Sigmoid colon (tissue), 4 donors: ENCODE measurements around the gene PSPH.
A peak's percentile ranks its signal among the peaks of the same experiment; 100 is the strongest.

Source experiments
- POLR2A ChIP-seq, 2 donors: fragments of 450-650 bp; IDR thresholded peaks; one replicate each; pipeline ENCODE4 v1.6.1; 2016; ENCODE audit warnings: antibody characterized with exemption in 2 of 2, mild to moderate bottlenecking in 2 of 2, moderate library complexity in 2 of 2
- POLR2AphosphoS5 ChIP-seq, 4 donors: sonication (generic); formaldehyde crosslinking; IDR thresholded peaks; one replicate each; pipeline ENCODE4 v1.6.1; 2017; ENCODE audit warnings: antibody characterized with exemption in 4 of 4
- TF ChIP-seq, protein P1 (sequence below), 4 experiments: fragments of 450-650 bp in 3 of 4; fragments of 200-600 bp in 1 of 4; IDR thresholded peaks; one replicate each; pipeline ENCODE4 v1.5.1; 2016 to 2019; ENCODE audit warnings: antibody characterized with exemption in 4 of 4, mild to moderate bottlenecking in 3 of 4, moderate library complexity in 2 of 4

DNA sequence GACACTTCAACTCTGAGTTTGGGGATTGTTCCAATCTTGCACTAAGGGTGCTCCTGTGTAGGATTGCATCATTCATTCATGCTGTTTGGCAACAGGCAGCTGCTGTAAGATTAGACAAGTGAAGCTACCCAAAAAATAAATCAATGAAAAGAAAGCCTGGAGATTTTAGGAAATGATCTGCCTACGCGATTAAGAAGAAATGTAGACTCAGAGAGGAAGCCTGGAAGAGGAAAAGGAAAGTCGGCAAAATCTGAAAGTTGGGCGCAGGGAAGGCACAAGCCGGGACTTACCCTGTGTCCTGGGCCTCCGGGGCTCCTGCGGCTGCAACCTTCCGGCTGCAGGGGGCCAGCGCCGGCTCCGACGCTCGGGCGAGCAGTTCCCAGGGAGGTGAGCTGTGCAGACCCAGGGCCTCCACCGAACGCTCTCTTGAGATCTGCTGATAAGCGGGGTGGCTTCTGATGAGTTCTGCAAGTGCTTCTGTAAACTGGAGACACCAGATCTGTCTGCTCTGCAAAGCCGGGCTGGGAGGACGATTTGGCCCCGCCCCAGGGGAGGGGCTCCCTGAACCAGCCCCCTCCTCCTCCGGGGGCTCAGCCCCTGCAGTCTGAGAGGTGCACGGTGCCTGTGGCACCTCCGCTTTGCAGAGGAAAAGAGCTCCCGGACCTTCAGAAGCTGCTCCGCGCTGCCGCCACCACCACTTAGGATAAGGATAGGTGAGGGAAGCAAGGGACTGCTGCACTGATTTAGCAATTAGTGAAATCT is 17.4 kb downstream of the PSPH start:
- TF ChIP-seq POLR2A (IDR thresholded peaks at IDR 0.05) (no peak), POLR2AphosphoS5 (IDR thresholded peaks at IDR 0.05) (no peak)
- TF ChIP-seq, protein P1, sequence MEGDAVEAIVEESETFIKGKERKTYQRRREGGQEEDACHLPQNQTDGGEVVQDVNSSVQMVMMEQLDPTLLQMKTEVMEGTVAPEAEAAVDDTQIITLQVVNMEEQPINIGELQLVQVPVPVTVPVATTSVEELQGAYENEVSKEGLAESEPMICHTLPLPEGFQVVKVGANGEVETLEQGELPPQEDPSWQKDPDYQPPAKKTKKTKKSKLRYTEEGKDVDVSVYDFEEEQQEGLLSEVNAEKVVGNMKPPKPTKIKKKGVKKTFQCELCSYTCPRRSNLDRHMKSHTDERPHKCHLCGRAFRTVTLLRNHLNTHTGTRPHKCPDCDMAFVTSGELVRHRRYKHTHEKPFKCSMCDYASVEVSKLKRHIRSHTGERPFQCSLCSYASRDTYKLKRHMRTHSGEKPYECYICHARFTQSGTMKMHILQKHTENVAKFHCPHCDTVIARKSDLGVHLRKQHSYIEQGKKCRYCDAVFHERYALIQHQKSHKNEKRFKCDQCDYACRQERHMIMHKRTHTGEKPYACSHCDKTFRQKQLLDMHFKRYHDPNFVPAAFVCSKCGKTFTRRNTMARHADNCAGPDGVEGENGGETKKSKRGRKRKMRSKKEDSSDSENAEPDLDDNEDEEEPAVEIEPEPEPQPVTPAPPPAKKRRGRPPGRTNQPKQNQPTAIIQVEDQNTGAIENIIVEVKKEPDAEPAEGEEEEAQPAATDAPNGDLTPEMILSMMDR (IDR thresholded peaks at IDR 0.05) = peak in 2 of 4 experiments; percentile 25 to 31
